Measurements from ENCODE around the gene COPZ1. TPM values are rescaled to one million over a fixed set of nuclear protein-coding genes. Genes with fewer than 3 reads are reported as not detected.
A peak's percentile ranks its signal among the peaks of the same experiment; 100 is the strongest.
"Not testable (repeated sequence)": the region's sequence is repeated elsewhere in the genome, so short reads cannot be mapped to it uniquely, and the experiment has no call there.

The COPZ1 gene
- total RNA-seq = 130 TPM
- long read RNA-seq, transcript COPZ1-201 (9 exons, 1,897 nt) = major isoform, 35 of 45 reads
- long read RNA-seq, partial matches to known transcripts = 8 of 45 reads
- long read RNA-seq, other reads (novel, unspliced or antisense) = 0 of 45 reads

GRCh38 chr12:54324617-54325441 lies at the start of gene COPZ1:
COPZ1 (plus strand) TSS chr12:54325131; CDS start chr12:54325164, 33 bp downstream.
- intact Hi-C loops (cut with DNase I) = loop anchor here (1.0 kb wide), 1 partner anchor 44 kb away; no protein-coding TSS in a partner anchor
- DNase-seq (ENCODE audit: missing footprints) (peak; percentile 96), ATAC-seq (peak; percentile 98)

GRCh38 chr12:54276368-54276767 lies 48.6 kb upstream of the COPZ1 start:
- DNase-seq (ENCODE audit: missing footprints) (no peak), ATAC-seq (no peak)
- intact Hi-C loops (cut with DNase I) = loop anchor here (5.0 kb wide), 1 partner anchor 59 kb away; no protein-coding TSS in a partner anchor

- intact Hi-C loops (cut with DNase I) = loop anchor here (2.0 to 5.0 kb wide), 2 partner anchors 19 to 61 kb away; no protein-coding TSS in a partner anchor
- DNase-seq (ENCODE audit: missing footprints) (no peak), ATAC-seq (no peak)
Measured at GRCh38 chr12:54277823-54278276, 47.1 kb upstream of the COPZ1 start.

- intact Hi-C loops (cut with DNase I) = loop anchor here (2.0 to 5.0 kb wide), 2 partner anchors 20 to 62 kb away; no protein-coding TSS in a partner anchor
- ATAC-seq = no peak
- DNase-seq (ENCODE audit: missing footprints) = no peak
Measured at GRCh38 chr12:54279227-54279631, 45.7 kb upstream of the COPZ1 start.

- intact Hi-C loops (cut with DNase I) = loop anchor here (2.0 to 5.0 kb wide), 3 partner anchors 21 to 87 kb away; no protein-coding TSS in a partner anchor
Measured at GRCh38 chr12:54279632-54280467, 45.1 kb upstream of the COPZ1 start, which contains the start of gene CBX5. CBX5 (minus strand) TSS chr12:54280122; CDS start chr12:54257650, 22,472 bp downstream.

GRCh38 chr12:54280468-54281260 lies 44.3 kb upstream of the COPZ1 start, which contains the start of gene HNRNPA1:
HNRNPA1 (plus strand) TSS chr12:54280726; CDS start chr12:54280808, 82 bp downstream.
- intact Hi-C loops (cut with DNase I) = loop anchor here (1.0 to 5.0 kb wide), 2 partner anchors 45 to 87 kb away; partner anchors contain the start of gene COPZ1
- ATAC-seq (peak; percentile 95), DNase-seq (ENCODE audit: missing footprints) (peak; percentile 91)

More at GRCh38 chr12:54279632-54280467, 45.1 kb upstream of the COPZ1 start, which contains the start of gene CBX5:
- ATAC-seq (peak; percentile 91), DNase-seq (ENCODE audit: missing footprints) (peak; percentile 99)

GRCh38 chr12:54281261-54281638 lies 43.7 kb upstream of the COPZ1 start:
- intact Hi-C loops (cut with DNase I) = loop anchor here (1.0 to 5.0 kb wide), 2 partner anchors 44 to 86 kb away; partner anchors contain the start of gene COPZ1
- ATAC-seq; DNase-seq (ENCODE audit: missing footprints): not testable (repeated sequence)

- not testable (repeated sequence) for DNase-seq (ENCODE audit: missing footprints); ATAC-seq
- intact Hi-C loops (cut with DNase I) = loop anchor here (1.0 to 5.0 kb wide), 2 partner anchors 44 to 86 kb away; partner anchors contain the start of gene COPZ1
Measured at GRCh38 chr12:54281694-54282093, 43.2 kb upstream of the COPZ1 start.

GRCh38 chr12:54282949-54283593 lies 41.9 kb upstream of the COPZ1 start:
- no peak for ATAC-seq
- no peak for DNase-seq (ENCODE audit: missing footprints)
- intact Hi-C loops (cut with DNase I) = loop anchor here (5.0 kb wide), 1 partner anchor 84 kb away; no protein-coding TSS in a partner anchor

- ATAC-seq; DNase-seq (ENCODE audit: missing footprints): not testable (repeated sequence)
- intact Hi-C loops (cut with DNase I) = loop anchor here (5.0 kb wide), 1 partner anchor 83 kb away; no protein-coding TSS in a partner anchor
Measured at GRCh38 chr12:54284070-54284780, 40.7 kb upstream of the COPZ1 start.

GRCh38 chr12:54285150-54286041 lies 39.5 kb upstream of the COPZ1 start:
- ATAC-seq = no peak
- intact Hi-C loops (cut with DNase I) = no loop called here
- DNase-seq (ENCODE audit: missing footprints) = no peak

- DNase-seq (ENCODE audit: missing footprints) (no peak), ATAC-seq (peak; percentile 63)
- intact Hi-C loops (cut with DNase I) = no loop called here
Measured at GRCh38 chr12:54286042-54287030, 38.6 kb upstream of the COPZ1 start.

- no peak for ATAC-seq
- intact Hi-C loops (cut with DNase I) = no loop called here
- DNase-seq (ENCODE audit: missing footprints) = no peak
Measured at GRCh38 chr12:54287261-54288157, 37.4 kb upstream of the COPZ1 start.

Data from Right ventricle myocardium inferior (tissue), 1 donor.